H1 (cell line): ENCODE results near the gene DUOXA1. TPM values are rescaled to one million over a fixed set of nuclear protein-coding genes. Genes with fewer than 3 reads are reported as not detected.

Experiments used
- CTCF ChIA-PET: fragments of 300-600 bp; sonication (Branson Sonifier 250); formaldehyde crosslinking; loops from one replicate; lab custom pipeline; 2021; ENCODE audit not compliant: partially characterized antibody; lab: Charles Lee
- POLR2A ChIA-PET: fragments of 300-600 bp; sonication (Branson Sonifier 250); formaldehyde crosslinking; loops from one replicate; lab custom pipeline; 2021; ENCODE audit warnings: inconsistent platforms; ENCODE audit not compliant: partially characterized antibody; lab: Charles Lee
- DNase-seq, 2 experiments: peaks; one replicate each; pipeline versions ENCODE4 v3.0.0 to v3.0.0-alpha.2; 2010 to 2022; ENCODE audit warnings: low spot score in 2 of 2, low read depth in 1 of 2, mixed read lengths in 1 of 2
- FAIRE-seq: peaks from 2 replicates; lab custom pipeline; 2011; peaks lifted over from hg19 to GRCh38; lab: Jason Lieb, UNC
- H2AFZ ChIP-seq: 2 replicates; pipeline ENCODE4 v1.8.1; 2012; ENCODE audit warnings: low read length, inconsistent platforms
- H2AK5ac ChIP-seq: 2 replicates; pipeline ENCODE4 v1.6.1; 2013; ENCODE audit warnings: low read depth, low read length
- H2BK120ac ChIP-seq: replicated peaks from 2 replicates; pipeline ENCODE3; 2013; ENCODE audit warnings: low read depth, low read length, inconsistent platforms
- H2BK12ac ChIP-seq: 2 replicates; pipeline ENCODE4 v1.6.1; 2013; ENCODE audit warnings: low read depth, low read length
- H2BK15ac ChIP-seq: 2 replicates; pipeline ENCODE4 v1.6.1; 2013; ENCODE audit warnings: low read length
- H2BK20ac ChIP-seq: 2 replicates; pipeline ENCODE4 v1.6.1; 2013; ENCODE audit warnings: low read length
- H2BK5ac ChIP-seq: 2 replicates; pipeline ENCODE4 v1.6.1; 2013; ENCODE audit warnings: low read depth, low read length
- H3K14ac ChIP-seq: 2 replicates; pipeline ENCODE4 v1.6.1; 2013; ENCODE audit warnings: inconsistent platforms; ENCODE audit not compliant: insufficient read length
- H3K18ac ChIP-seq: 2 replicates; pipeline ENCODE4 v1.6.1; 2013; ENCODE audit warnings: low read length; ENCODE audit errors: extremely low read depth
- H3K23ac ChIP-seq: 2 replicates; pipeline ENCODE4 v1.6.1; 2013; ENCODE audit warnings: inconsistent platforms; ENCODE audit not compliant: insufficient read length
- H3K23me2 ChIP-seq: 2 replicates; pipeline ENCODE4 v1.6.1; 2013; ENCODE audit warnings: low read depth, low read length
- H3K27ac ChIP-seq: 2 replicates; pipeline ENCODE4 v1.6.1; 2011; ENCODE audit warnings: low read depth, low read length, inconsistent platforms
- H3K27me3 ChIP-seq, 4 experiments: replicated peaks in 1 of 4; 1 replicate in 1 of 4; 2 replicates in 3 of 4; pipeline versions ENCODE4 v1.6.1 to v1.8.1; 2011 to 2013; ENCODE audit warnings: low read length in 3 of 4, mild to moderate bottlenecking in 3 of 4, inconsistent platforms in 2 of 4, mixed read lengths in 2 of 4, moderate library complexity in 1 of 4; ENCODE audit not compliant: control insufficient read depth in 3 of 4, insufficient read depth in 3 of 4; ENCODE audit errors: extremely low read depth in 1 of 4
- H3K36me3 ChIP-seq, 4 experiments: 2 replicates each; pipeline versions ENCODE4 v1.6.1 to v1.8.1; 2011 to 2013; ENCODE audit warnings: mild to moderate bottlenecking in 4 of 4, low read length in 3 of 4, moderate library complexity in 2 of 4, control low read depth in 1 of 4, inconsistent platforms in 1 of 4; ENCODE audit not compliant: insufficient read depth in 4 of 4, control insufficient read depth in 2 of 4
- H3K4ac ChIP-seq: replicated peaks from 2 replicates; pipeline ENCODE3; 2013; ENCODE audit warnings: low read length, low read depth, mixed read lengths, inconsistent platforms; ENCODE audit not compliant: insufficient read length
- H3K4me1 ChIP-seq, 4 experiments: replicated peaks in 1 of 4; 1 replicate in 1 of 4; 2 replicates in 3 of 4; pipeline versions ENCODE4 v1.6.1 to v1.8.1; 2011 to 2013; ENCODE audit warnings: low read length in 3 of 4, inconsistent platforms in 2 of 4, mixed read lengths in 1 of 4; ENCODE audit not compliant: insufficient read depth in 4 of 4, control insufficient read depth in 3 of 4
- H3K4me2 ChIP-seq, 2 experiments: 2 replicates each; pipeline versions ENCODE4 v1.6.1 to v1.8.1; 2011 to 2013; ENCODE audit warnings: low read depth in 2 of 2, low read length in 2 of 2, control low read depth in 1 of 2, inconsistent platforms in 1 of 2, mild to moderate bottlenecking in 1 of 2; ENCODE audit not compliant: insufficient read depth in 1 of 2
- H3K4me3 ChIP-seq, 4 experiments: fragments of 200-600, 300-600 bp in 1 of 4; sonication (generic), shearing (Covaris generic), sonication (Bioruptor Twin) in 1 of 4; 2 replicates each; pipeline versions ENCODE4 v1.5.1 to v1.8.1; 2011 to 2016; ENCODE audit warnings: low read length in 4 of 4, low read depth in 3 of 4, control low read depth in 2 of 4, inconsistent platforms in 2 of 4, mild to moderate bottlenecking in 2 of 4, mixed read lengths in 1 of 4, moderate library complexity in 1 of 4; ENCODE audit not compliant: insufficient read depth in 2 of 4; ENCODE audit errors: extremely low read depth in 1 of 4
- H3K56ac ChIP-seq: replicated peaks from 2 replicates; pipeline ENCODE3; 2013; ENCODE audit warnings: low read depth, mild to moderate bottlenecking, mixed read lengths, low read length, inconsistent platforms; ENCODE audit not compliant: insufficient read length
- H3K79me1 ChIP-seq: 2 replicates; pipeline ENCODE4 v1.6.1; 2013; ENCODE audit warnings: low read depth, low read length, control low read depth
- H3K79me2 ChIP-seq, 2 experiments: 2 replicates each; pipeline versions ENCODE4 v1.6.1 to v1.8.1; 2012 to 2013; ENCODE audit warnings: low read length in 2 of 2, mild to moderate bottlenecking in 2 of 2, inconsistent platforms in 1 of 2; ENCODE audit not compliant: insufficient read depth in 2 of 2, control insufficient read depth in 1 of 2
- H3K9ac ChIP-seq, 4 experiments: replicated peaks in 1 of 4; 1 replicate in 1 of 4; 2 replicates in 3 of 4; pipeline versions ENCODE4 v1.6.1 to v1.8.1; 2011 to 2013; ENCODE audit warnings: low read depth in 3 of 4, low read length in 3 of 4, control low read depth in 2 of 4, mild to moderate bottlenecking in 2 of 4, moderate library complexity in 2 of 4, inconsistent platforms in 1 of 4; ENCODE audit errors: extremely low read depth in 1 of 4
- H3K9me3 ChIP-seq, 2 experiments: 2 replicates each; pipeline versions ENCODE4 v1.6.1 to v1.8.1; 2012 to 2013; ENCODE audit warnings: mild to moderate bottlenecking in 2 of 2, moderate library complexity in 2 of 2, control low read depth in 1 of 2, inconsistent platforms in 1 of 2, low read depth in 1 of 2, low read length in 1 of 2, mixed read lengths in 1 of 2; ENCODE audit not compliant: insufficient read depth in 2 of 2
- H4K20me1 ChIP-seq, 2 experiments: replicated peaks in 1 of 2; 2 replicates each; pipeline versions ENCODE3 to v1.8.1; 2011 to 2013; ENCODE audit warnings: inconsistent platforms in 2 of 2, low read length in 2 of 2, mild to moderate bottlenecking in 1 of 2; ENCODE audit not compliant: insufficient read depth in 2 of 2, control insufficient read depth in 1 of 2
- H4K5ac ChIP-seq: 2 replicates; pipeline ENCODE4 v1.6.1; 2013; ENCODE audit warnings: low read length, low read depth, mixed read lengths, inconsistent platforms; ENCODE audit not compliant: insufficient read length
- H4K8ac ChIP-seq: 2 replicates; pipeline ENCODE4 v1.8.0; 2013; ENCODE audit warnings: mild to moderate bottlenecking, moderate library complexity, low read length, inconsistent platforms; ENCODE audit not compliant: insufficient read depth; ENCODE audit errors: extremely low read depth
- H4K91ac ChIP-seq: replicated peaks from 2 replicates; pipeline ENCODE3; 2013; ENCODE audit warnings: low read length, mixed read lengths, inconsistent platforms; ENCODE audit not compliant: insufficient read length
- ATF2 ChIP-seq: IDR thresholded peaks from 2 replicates; pipeline ENCODE4 v1.6.1; 2012; ENCODE audit warnings: low read length, inconsistent platforms
- CHD2 ChIP-seq: IDR thresholded peaks from 2 replicates; pipeline ENCODE4 v1.6.1; 2012; ENCODE audit warnings: low read length, improper control_type of control experiment
- CREB1 ChIP-seq: IDR thresholded peaks from 2 replicates; pipeline ENCODE4 v1.6.1; 2012; ENCODE audit warnings: inconsistent platforms
- CTCF ChIP-seq, 3 experiments: IDR thresholded peaks; 1 replicate in 2 of 3; 2 replicates in 1 of 3; pipeline versions ENCODE4 v1.5.1 to v1.6.1; 2011; ENCODE audit warnings: low read length in 3 of 3, mild to moderate bottlenecking in 3 of 3, inconsistent platforms in 2 of 3, low read depth in 1 of 3, moderate library complexity in 1 of 3; ENCODE audit not compliant: insufficient read depth in 1 of 3; ENCODE audit errors: control extremely low read depth in 1 of 3
- POLR2AphosphoS5 ChIP-seq: IDR thresholded peaks from 2 replicates; pipeline ENCODE4 v1.6.1; 2011; ENCODE audit warnings: low read depth, low read length
- SIX5 ChIP-seq: IDR thresholded peaks from 2 replicates; pipeline ENCODE4 v1.6.1; 2011; ENCODE audit warnings: mild to moderate bottlenecking, low read depth, low read length
- SP1 ChIP-seq: IDR thresholded peaks from 2 replicates; pipeline ENCODE4 v1.6.1; 2011; ENCODE audit warnings: low read depth, low read length
- TCF12 ChIP-seq: IDR thresholded peaks from 2 replicates; pipeline ENCODE4 v1.6.1; 2011; ENCODE audit warnings: low read depth, mild to moderate bottlenecking, low read length
- WGBS, 2 experiments: shearing (Covaris generic) in 1 of 2; methylation state at CpG; one replicate each; pipeline versions ENCODE4 v1.1.6 to v1.1.7; 2013 to 2015; ENCODE audit warnings: low lambda C conversion rate in 2 of 2, mixed read lengths in 2 of 2, inconsistent platforms in 1 of 2, low coverage in 1 of 2, missing lambda C conversion rate in 1 of 2; ENCODE audit not compliant: insufficient replicate concordance in 2 of 2, insufficient coverage in 1 of 2, insufficient read length in 1 of 2; ENCODE audit errors: extremely low coverage in 1 of 2, missing lambda C conversion rate in 1 of 2; 5-methylcytosine and 5-hydroxymethylcytosine counted together
- polyA plus RNA-seq, 7 experiments: library from polyadenylated mRNA; depleted of rRNA in 3 of 7; stranded (reverse) in 5 of 7; unstranded in 2 of 7; fragments of >200 nt in 5 of 7; fragments of 200-250 nt in 2 of 7; gene quantifications; 1 replicate in 5 of 7; 2 replicates in 1 of 7; 4 replicates in 1 of 7; pipeline versions ENCODE4 v1.2.1 to v1.2.3, GENCODE V29; 2011 to 2013; ENCODE audit warnings: missing spikeins in 2 of 7, mixed read lengths in 2 of 7
- total RNA-seq: library from RNA; stranded (reverse); fragmentation: NEBNext Ultra II Directional; extraction: Animal tissue kit (Norgen Biotek cat#: 25700); gene quantifications from 2 replicates; pipeline ENCODE4 v1.2.1, GENCODE V29; 2021

The DUOXA1 gene
- total and polyA plus RNA-seq, 2 of the 8 experiments (the other 6 are each of a cell fraction or from before 2014, with no cell fraction given), result 0.18 TPM; not detected in 1

- Histone ChIP-seq H3K4me3 (no peak overlapping the region), H3K9ac (no peak overlapping the region), H2AK5ac (no peak overlapping the region), H3K79me2 (no peaks in the 10 kb centered on the region), H3K56ac (no peak overlapping the region), H3K18ac (no peak overlapping the region), H2BK12ac (no peak overlapping the region), H2BK5ac (no peak overlapping the region), H3K27me3 (no peaks in the 10 kb centered on the region; a peak in 1 of 7 replicates), H2AFZ (no peak overlapping the region), H3K27ac (no peak overlapping the region), H3K79me1 (no peaks in the 10 kb centered on the region), H2BK15ac (0 out of 2 replicates have a peak overlapping the region, but pooled peaks have one; percentile 14), H3K4me2 (no peak overlapping the region), H2BK120ac (no peak overlapping the region), H3K4ac (no peak overlapping the region), H4K8ac (no peak overlapping the region; the same call in none of the 2 replicates), H2BK20ac (no peak overlapping the region), H4K91ac (no peak overlapping the region), H3K14ac (no peak overlapping the region), H4K5ac (no peak overlapping the region), H3K4me1 (peaks cover 0 to 8% (median 5%) of the 10 kb centered on the region in 4 experiments; a peak in 5 of 7 replicates), H3K36me3 (no peaks in the 10 kb centered on the region), H3K23ac (no peak overlapping the region), H3K9me3 (no peaks in the 10 kb centered on the region), H3K23me2 (no peaks in the 10 kb centered on the region; the same call in 1 of the 2 replicates), H4K20me1 (peaks cover 0 to 2% of the 10 kb centered on the region in 2 experiments)
- CTCF ChIA-PET, result interaction anchor here (0.5 to 41.8 kb wide), 47 partner anchors 9 to 451 kb away, joined by 3 to 1117 read pairs (median 6); partner anchors contain the start of genes DUOX2, DUOXA2 and SHF
- POLR2A ChIA-PET, result interaction anchor here (1.2 to 3.8 kb wide), 6 partner anchors 18 to 240 kb away, joined by 3 to 33 read pairs (median 6); a partner anchor contains a TSS
- DNase-seq (peak; percentile 79 to 88), FAIRE-seq (peak; percentile 81)
- 23% methylated on average over 7 of the region's 7 CpGs; no CpG with 5 or more reads in 1 of the 2 experiments for WGBS, 2 experiments
- TF ChIP-seq SP1 (no peak), ATF2 (0 out of 2 replicates have a peak, but pooled peaks have one; percentile 40), CTCF (IDR thresholded peaks at IDR 0.05; ENCODE audit: control extremely low read depth in 1 of 3, insufficient read depth in 1 of 3, low read depth in 1 of 3, low read length in 3 of 3) (peak; percentile 95 to 99 (median 99)), SIX5 (no peak), CHD2 (peak; percentile 22; the same call in 1 of the 2 replicates), POLR2AphosphoS5 (peak; percentile 40), TCF12 (0 out of 2 replicates have a peak, but pooled peaks have one; percentile 16), CREB1 (0 out of 2 replicates have a peak, but pooled peaks have one; percentile 30)
These were observed 33.3 kb upstream of the DUOXA1 start for GRCh38 chr15:45162771-45163507.
